Body of pancreas (tissue), 4 donors: Measurements from ENCODE around the gene IL12B.

ENCODE experiments used
- CTCF ChIP-seq, 7 experiments: fragments of 450-650 bp in 4 of 7; fragments of 200-600 bp in 3 of 7; sonication (generic) in 3 of 7; IDR thresholded peaks; one replicate each; pipeline ENCODE4 v1.5.1; 2016 to 2019; ENCODE audit warnings: antibody characterized with exemption in 7 of 7
- POLR2A ChIP-seq, 3 donors: fragments of 450-650 bp; IDR thresholded peaks; one replicate each; pipeline ENCODE4 v1.6.1; 2016; ENCODE audit warnings: antibody characterized with exemption in 3 of 3, mild to moderate bottlenecking in 2 of 3

GRCh38 chr5:159301466-159301865, 28.8 kb downstream of the IL12B start:
- TF ChIP-seq POLR2A (IDR thresholded peaks at IDR 0.05) (no peak), CTCF (IDR thresholded peaks at IDR 0.05) (no peak)
